ENCODE data around the gene FARSA. TPM values are rescaled to one million over a fixed set of nuclear protein-coding genes. Genes with fewer than 3 reads are reported as not detected.
"Not testable (repeated sequence)": the region's sequence is repeated elsewhere in the genome, so short reads cannot be mapped to it uniquely, and the experiment has no call there.

FARSA gene
- total and polyA plus RNA-seq, 5 donors from 2014 or later, result 28.9 to 74.0 (median 61.3) TPM

DNA sequence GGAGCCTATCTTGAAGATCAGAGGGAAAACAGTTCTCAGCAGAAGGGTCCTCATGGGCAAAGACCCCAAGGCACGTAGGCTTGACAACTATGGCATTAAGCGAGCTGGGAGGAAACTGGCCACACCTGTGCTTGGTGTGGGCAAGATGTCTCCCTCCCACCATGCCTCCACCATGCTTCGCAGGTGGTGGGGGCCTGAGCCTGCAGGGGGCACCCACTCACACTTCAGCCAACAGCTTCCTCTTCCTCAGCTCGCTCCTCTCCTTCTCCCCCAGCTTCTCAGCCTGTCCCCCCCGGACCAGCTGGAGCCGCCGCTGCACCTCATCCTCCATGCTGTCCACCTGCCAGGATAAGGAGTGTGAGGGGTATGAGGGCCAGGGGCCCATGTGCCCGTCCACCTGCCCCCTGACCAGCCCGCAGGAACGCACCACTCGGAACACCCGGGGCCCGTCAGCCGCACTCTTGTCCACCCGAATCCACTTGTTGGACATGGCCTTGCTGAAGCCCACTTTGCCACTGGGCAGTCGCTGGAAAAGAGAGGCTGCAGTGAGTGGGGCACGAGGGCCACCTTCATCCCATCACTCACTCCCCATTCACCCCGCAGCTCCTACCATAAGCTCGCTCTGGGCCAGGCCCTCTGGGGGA is 3.4 kb downstream of the FARSA start:
- no peak overlapping the region for H3K4me3 ChIP-seq (ENCODE audit: low read depth, low read length)
- Mint-ChIP-seq H3K9me3 (no peaks in the 10 kb centered on the region), H3K4me1 (peaks cover 0 to 33% (median 18%) of the 10 kb centered on the region in 4 donors), H3K27ac (no peak overlapping the region), H3K27me3 (no peaks in the 10 kb centered on the region), H3K36me3 (peaks cover 18% of the 10 kb centered on the region), H3K4me3 (peak overlapping the region in 1 of 4 donors; percentile 38)
- H3K27ac ChIP-seq (ENCODE audit: insufficient read depth, low read length, poor library complexity, severe bottlenecking), result no peak overlapping the region
- no peaks in the 10 kb centered on the region for H3K27me3 ChIP-seq (ENCODE audit: control insufficient read depth, insufficient read depth, low read length)
- DNase-seq (no peak), ATAC-seq (ENCODE audit: low read depth in 2 of 2) (no peak)
- peaks cover 35% of the 10 kb centered on the region for H3K36me3 ChIP-seq (ENCODE audit: control insufficient read depth, insufficient read depth, low read length)
- H3K4me1 ChIP-seq (ENCODE audit: control insufficient read depth, insufficient read depth, low read length, poor library complexity, severe bottlenecking), result peaks cover 22% of the 10 kb centered on the region
- no peaks in the 10 kb centered on the region for H3K9me3 ChIP-seq (ENCODE audit: control insufficient read depth in 2 of 2, low read length in 2 of 2)

DNA sequence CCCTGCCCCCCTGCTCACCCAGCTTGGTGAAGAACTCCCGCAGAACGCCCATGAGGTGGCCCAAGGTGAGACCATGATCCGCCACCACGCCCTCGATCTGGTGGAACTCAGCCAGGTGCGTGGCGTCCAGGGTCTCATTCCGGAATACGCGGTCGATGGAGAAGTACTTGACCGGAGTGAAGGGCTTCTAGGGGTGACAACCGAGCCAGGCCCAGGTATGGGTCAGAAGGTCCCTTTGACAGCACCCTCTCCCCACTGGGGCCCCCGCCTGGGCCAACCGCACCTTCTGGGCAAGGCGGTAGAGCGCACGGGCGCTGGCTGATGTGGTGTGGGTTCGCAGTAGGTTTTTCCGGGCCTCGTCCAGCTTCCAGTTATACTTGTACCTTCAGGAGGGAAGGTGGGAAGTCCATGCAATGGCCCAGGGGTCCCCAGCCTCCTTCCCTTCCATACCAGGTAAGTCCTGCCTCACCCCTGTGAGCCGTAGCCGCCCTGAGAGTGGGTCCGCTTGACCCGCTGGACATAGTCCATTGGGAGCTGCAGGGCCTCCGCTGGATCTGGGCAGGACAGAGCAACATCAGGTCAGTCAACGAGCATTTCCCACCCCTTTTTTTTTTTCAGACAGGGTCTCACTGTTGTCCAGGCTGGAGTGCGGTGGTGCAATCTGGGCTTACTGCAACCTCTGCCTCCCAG is 8.7 kb downstream of the FARSA start:
- ATAC-seq (ENCODE audit: low read depth in 2 of 2) (no peak), DNase-seq (no peak)
- H3K27me3 ChIP-seq (ENCODE audit: control insufficient read depth, insufficient read depth, low read length), result no peaks in the 10 kb centered on the region
- Mint-ChIP-seq H3K27me3 (no peaks in the 10 kb centered on the region), H3K36me3 (peaks cover 26% of the 10 kb centered on the region), H3K4me3 (peak overlapping the region in 1 of 4 donors; percentile 29), H3K4me1 (peaks cover 0 to 12% (median 7%) of the 10 kb centered on the region in 4 donors), H3K27ac (no peak overlapping the region), H3K9me3 (no peaks in the 10 kb centered on the region)
- H3K9me3 ChIP-seq (ENCODE audit: control insufficient read depth in 2 of 2, low read length in 2 of 2), result no peaks in the 10 kb centered on the region
- peaks cover 56% of the 10 kb centered on the region for H3K36me3 ChIP-seq (ENCODE audit: control insufficient read depth, insufficient read depth, low read length)
- H3K4me3 ChIP-seq (ENCODE audit: low read depth, low read length), result no peak overlapping the region
- H3K4me1 ChIP-seq (ENCODE audit: control insufficient read depth, insufficient read depth, low read length, poor library complexity, severe bottlenecking), result no peaks in the 10 kb centered on the region
- H3K27ac ChIP-seq (ENCODE audit: insufficient read depth, low read length, poor library complexity, severe bottlenecking), result no peak overlapping the region

DNA sequence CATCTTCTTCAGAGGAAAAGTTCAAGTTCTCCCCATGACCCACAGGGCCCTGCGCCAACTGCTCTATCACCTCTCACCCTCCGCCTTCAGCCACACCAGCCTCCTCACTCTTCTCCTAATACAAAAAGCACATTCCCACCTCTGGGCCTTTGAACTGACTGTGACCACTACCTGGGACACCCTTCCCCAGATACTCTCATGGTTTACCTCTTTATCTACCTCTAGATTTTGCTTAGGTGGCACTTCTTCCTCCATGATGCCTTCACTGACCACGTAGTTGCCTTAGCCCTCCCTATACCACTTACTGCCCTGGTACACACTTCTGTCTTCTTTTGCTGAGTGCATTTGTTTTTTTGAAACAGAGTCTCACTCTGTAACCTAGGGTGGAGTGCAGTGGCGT is 10.6 kb downstream of the FARSA start:
- H3K9me3 Mint-ChIP-seq, result no peaks in the 10 kb centered on the region
- peak overlapping the region in 1 of 4 donors; percentile 77 for H3K4me3 Mint-ChIP-seq
- H3K27me3 Mint-ChIP-seq, result peaks cover 4% of the 10 kb centered on the region
- ATAC-seq (ENCODE audit: low read depth in 2 of 2) (no peak), DNase-seq (no peak)
- Histone ChIP-seq H3K27me3 (ENCODE audit: control insufficient read depth, insufficient read depth, low read length) (no peaks in the 10 kb centered on the region), H3K36me3 (ENCODE audit: control insufficient read depth, insufficient read depth, low read length) (peaks cover 40% of the 10 kb centered on the region), H3K9me3 (ENCODE audit: control insufficient read depth in 2 of 2, low read length in 2 of 2) (no peaks in the 10 kb centered on the region), H3K27ac (ENCODE audit: insufficient read depth, low read length, poor library complexity, severe bottlenecking) (no peak overlapping the region), H3K4me1 (ENCODE audit: control insufficient read depth, insufficient read depth, low read length, poor library complexity, severe bottlenecking) (peaks cover 10% of the 10 kb centered on the region), H3K4me3 (ENCODE audit: low read depth, low read length) (no peak overlapping the region)
- peaks cover 0 to 16% (median 9%) of the 10 kb centered on the region in 4 donors for H3K4me1 Mint-ChIP-seq
- H3K36me3 Mint-ChIP-seq, result peaks cover 18% of the 10 kb centered on the region
- peak overlapping the region in 1 of 3 donors; percentile 54 for H3K27ac Mint-ChIP-seq

DNA sequence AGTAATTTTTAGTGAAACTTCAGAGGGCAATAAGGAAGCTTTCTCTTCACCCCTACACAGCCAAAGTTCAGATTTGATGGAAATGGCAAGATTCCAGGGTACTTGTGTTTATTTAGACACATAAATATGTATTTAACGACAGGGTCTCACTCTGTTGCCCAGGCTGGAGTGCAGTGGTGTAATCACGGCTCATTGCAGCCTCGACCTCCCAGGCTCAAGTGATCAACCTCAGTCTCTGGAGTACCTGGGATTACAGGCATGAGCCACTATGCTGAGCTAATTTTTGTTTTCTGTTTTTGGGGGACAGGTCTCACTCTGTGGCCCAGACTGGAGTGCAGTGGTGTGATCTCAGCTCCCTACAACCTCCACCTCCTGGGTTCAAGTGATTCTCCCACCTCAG is 12.5 kb downstream of the FARSA start:
- ATAC-seq (ENCODE audit: low read depth in 2 of 2) (no peak), DNase-seq (no peak)
- Histone ChIP-seq H3K27ac (ENCODE audit: insufficient read depth, low read length, poor library complexity, severe bottlenecking) (no peak overlapping the region), H3K4me1 (ENCODE audit: control insufficient read depth, insufficient read depth, low read length, poor library complexity, severe bottlenecking) (peaks cover 10% of the 10 kb centered on the region), H3K4me3 (ENCODE audit: low read depth, low read length) (no peak overlapping the region), H3K27me3 (ENCODE audit: control insufficient read depth, insufficient read depth, low read length) (no peaks in the 10 kb centered on the region), H3K36me3 (ENCODE audit: control insufficient read depth, insufficient read depth, low read length) (peaks cover 28% of the 10 kb centered on the region), H3K9me3 (ENCODE audit: control insufficient read depth in 2 of 2, low read length in 2 of 2) (no peaks in the 10 kb centered on the region)
- Mint-ChIP-seq H3K27me3 (peaks cover 4% of the 10 kb centered on the region), H3K36me3 (peaks cover 11% of the 10 kb centered on the region), H3K9me3 (no peaks in the 10 kb centered on the region), H3K27ac (peak overlapping the region in 2 of 3 donors; percentile 48 to 82), H3K4me3 (peak overlapping the region in 2 of 4 donors; percentile 11 to 83), H3K4me1 (peaks cover 0 to 16% (median 9%) of the 10 kb centered on the region in 4 donors)

DNA sequence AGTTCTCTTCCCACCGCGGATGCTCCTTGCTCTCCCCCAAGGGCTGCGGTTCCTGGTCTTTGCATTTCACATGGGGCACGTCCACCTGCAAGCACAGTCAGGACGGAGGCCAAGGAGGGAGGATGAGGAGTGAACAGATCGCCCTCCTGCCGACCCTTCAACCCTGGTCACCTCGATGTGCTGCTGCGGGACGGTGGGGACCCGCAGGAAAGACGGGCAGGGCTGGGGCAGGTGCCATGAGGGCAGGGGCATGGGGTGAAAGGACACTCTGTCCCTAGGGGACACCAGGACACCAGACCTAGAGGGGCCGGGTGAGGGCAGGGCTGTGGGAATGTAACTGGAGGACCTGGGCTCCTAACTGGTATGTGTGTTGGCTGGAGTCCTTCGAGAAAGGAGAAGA is 15.3 kb downstream of the FARSA start:
- Mint-ChIP-seq H3K36me3 (peaks cover 6% of the 10 kb centered on the region), H3K4me1 (peaks cover 4 to 38% (median 16%) of the 10 kb centered on the region in 4 donors), H3K27me3 (peaks cover 4% of the 10 kb centered on the region), H3K9me3 (no peaks in the 10 kb centered on the region), H3K4me3 (peak overlapping the region in 1 of 4 donors; percentile 85), H3K27ac (peak overlapping the region; percentile 12 to 86 (median 86))
- DNase-seq (no peak), ATAC-seq (ENCODE audit: low read depth in 2 of 2) (no peak)
- Histone ChIP-seq H3K27ac (ENCODE audit: insufficient read depth, low read length, poor library complexity, severe bottlenecking) (no peak overlapping the region), H3K27me3 (ENCODE audit: control insufficient read depth, insufficient read depth, low read length) (no peaks in the 10 kb centered on the region), H3K36me3 (ENCODE audit: control insufficient read depth, insufficient read depth, low read length) (peaks cover 10% of the 10 kb centered on the region), H3K4me1 (ENCODE audit: control insufficient read depth, insufficient read depth, low read length, poor library complexity, severe bottlenecking) (peaks cover 24% of the 10 kb centered on the region), H3K4me3 (ENCODE audit: low read depth, low read length) (no peak overlapping the region), H3K9me3 (ENCODE audit: control insufficient read depth in 2 of 2, low read length in 2 of 2) (no peaks in the 10 kb centered on the region)

DNA sequence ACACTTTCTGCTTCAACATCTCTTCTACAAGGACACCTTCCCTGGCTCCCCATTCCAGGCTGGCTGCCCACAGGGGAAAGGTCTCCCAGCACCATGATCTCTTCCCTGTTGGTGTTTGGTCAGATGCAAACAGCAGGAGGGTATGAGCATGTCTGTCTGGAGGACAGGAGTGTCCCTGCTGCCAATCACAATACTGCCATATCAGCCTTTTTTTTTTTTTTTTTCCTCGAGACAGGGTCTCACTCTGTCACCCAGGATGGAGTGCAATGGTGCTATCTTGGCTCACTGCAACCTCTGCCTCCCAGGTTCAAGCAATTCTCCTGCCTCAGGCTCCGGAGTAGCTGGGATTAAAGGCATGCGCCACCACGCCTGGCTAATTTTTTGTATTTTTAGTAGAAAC is 17.7 kb downstream of the FARSA start:
- not testable (repeated sequence) for H3K27ac ChIP-seq (ENCODE audit: insufficient read depth, low read length, poor library complexity, severe bottlenecking); ATAC-seq (ENCODE audit: low read depth in 2 of 2); H3K9me3 ChIP-seq (ENCODE audit: control insufficient read depth in 2 of 2, low read length in 2 of 2); H3K4me3 ChIP-seq (ENCODE audit: low read depth, low read length); H3K4me3 Mint-ChIP-seq; H3K27me3 ChIP-seq (ENCODE audit: control insufficient read depth, insufficient read depth, low read length); H3K9me3 Mint-ChIP-seq; H3K36me3 ChIP-seq (ENCODE audit: control insufficient read depth, insufficient read depth, low read length); H3K36me3 Mint-ChIP-seq; DNase-seq; H3K27me3 Mint-ChIP-seq
- H3K4me1 ChIP-seq (ENCODE audit: control insufficient read depth, insufficient read depth, low read length, poor library complexity, severe bottlenecking), result peaks cover 24% of the 10 kb centered on the region
- peak overlapping the region in 1 of 3 donors; percentile 79 for H3K27ac Mint-ChIP-seq
- peaks cover 4 to 35% (median 14%) of the 10 kb centered on the region in 4 donors for H3K4me1 Mint-ChIP-seq

DNA sequence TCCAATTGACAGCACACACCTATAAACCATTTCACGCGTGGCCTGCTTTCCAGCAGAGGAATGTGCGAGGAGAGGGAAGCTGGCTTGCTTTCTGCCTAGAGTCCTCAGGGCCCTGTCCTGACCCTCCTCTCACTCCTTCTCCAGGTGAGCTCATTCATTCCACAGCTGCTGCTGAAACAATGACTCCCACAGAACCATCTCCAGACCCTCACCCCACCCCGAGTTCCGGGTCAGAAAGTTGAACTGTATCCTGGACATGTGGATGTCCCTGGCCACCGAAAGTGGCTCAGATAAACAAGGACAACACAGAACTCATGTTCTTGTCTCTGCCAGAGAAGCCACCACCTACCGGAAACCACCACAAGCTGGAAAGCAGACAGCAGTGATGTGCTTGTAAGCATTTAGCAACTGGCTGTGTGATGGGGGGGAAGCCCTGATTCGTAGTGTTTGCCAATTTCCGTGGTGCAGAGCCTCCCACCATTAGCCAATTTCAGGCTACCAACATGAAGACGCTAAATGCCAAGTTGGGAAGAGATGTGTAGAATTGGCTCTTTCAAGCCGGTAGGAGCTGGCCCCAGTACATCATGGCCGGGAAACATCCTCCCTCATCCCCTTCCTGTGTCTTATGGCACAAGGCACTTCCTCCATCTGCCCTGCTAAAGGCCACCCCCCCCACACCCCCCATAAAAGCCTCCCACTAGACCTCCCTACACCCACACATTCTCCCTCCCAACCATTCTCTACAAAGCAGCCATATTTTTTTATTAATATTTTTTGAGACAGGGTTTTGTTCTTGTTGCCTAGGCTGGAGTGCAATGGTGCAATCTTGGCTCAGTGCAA is 19.4 kb downstream of the FARSA start:
- Mint-ChIP-seq H3K36me3 (no peaks in the 10 kb centered on the region), H3K4me3 (peak overlapping the region in 2 of 4 donors; percentile 57 to 61), H3K9me3 (no peaks in the 10 kb centered on the region), H3K27ac (peak overlapping the region; percentile 75 to 86 (median 85)), H3K27me3 (peaks cover under 1% of the 10 kb centered on the region), H3K4me1 (peaks cover 4 to 27% (median 8%) of the 10 kb centered on the region in 4 donors)
- DNase-seq (peak in 2 of 3 donors; percentile 54 to 81), ATAC-seq (ENCODE audit: low read depth in 2 of 2) (peak; percentile 71 to 83)
- H3K27ac ChIP-seq (ENCODE audit: insufficient read depth, low read length, poor library complexity, severe bottlenecking), result no peak overlapping the region
- no peaks in the 10 kb centered on the region for H3K9me3 ChIP-seq (ENCODE audit: control insufficient read depth in 2 of 2, low read length in 2 of 2)
- no peaks in the 10 kb centered on the region for H3K36me3 ChIP-seq (ENCODE audit: control insufficient read depth, insufficient read depth, low read length)
- peak overlapping the region; percentile 47 for H3K4me3 ChIP-seq (ENCODE audit: low read depth, low read length)
- peaks cover 19% of the 10 kb centered on the region for H3K4me1 ChIP-seq (ENCODE audit: control insufficient read depth, insufficient read depth, low read length, poor library complexity, severe bottlenecking)
- H3K27me3 ChIP-seq (ENCODE audit: control insufficient read depth, insufficient read depth, low read length), result no peaks in the 10 kb centered on the region

Measured in CD4-positive, CD25-positive, alpha-beta regulatory T cell (primary cell).